Myocyte (in vitro differentiated cells): Measurements from ENCODE around the gene GRID1. TPM values are rescaled to one million over a fixed set of nuclear protein-coding genes. Genes with fewer than 3 reads are reported as not detected.

ENCODE experiments used
- DNase-seq: peaks from one replicate; pipeline ENCODE4 v3.0.0-alpha.2; 2012; ENCODE audit warnings: low read depth
- total RNA-seq: library from RNA; depleted of rRNA; stranded (reverse); fragments of >200 nt; gene quantifications from 2 replicates; pipeline ENCODE4 v1.2.3, GENCODE V29; 2014

Gene GRID1
- total RNA-seq, 1 donor from 2014 or later, result not detected

DNA sequence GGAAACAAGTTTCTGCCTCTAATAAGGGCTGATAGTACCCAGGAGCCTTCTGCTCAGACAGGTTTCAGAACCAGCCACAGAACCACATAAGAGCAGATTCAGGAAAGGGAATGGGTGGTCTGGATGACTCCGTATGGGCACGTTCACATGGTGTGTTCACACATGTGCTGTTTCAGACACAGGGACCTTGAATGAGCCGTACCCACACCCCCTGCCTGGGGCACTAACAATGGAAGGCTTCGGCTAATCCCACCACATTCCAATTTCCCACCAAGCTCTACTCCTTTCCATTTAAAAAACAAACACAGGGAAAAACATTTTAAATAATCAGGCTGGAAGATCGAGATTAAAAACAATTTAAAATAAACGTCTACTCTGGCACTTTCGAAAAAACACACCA is 217.3 kb downstream of the GRID1 start:
- DNase-seq, result no peak

DNA sequence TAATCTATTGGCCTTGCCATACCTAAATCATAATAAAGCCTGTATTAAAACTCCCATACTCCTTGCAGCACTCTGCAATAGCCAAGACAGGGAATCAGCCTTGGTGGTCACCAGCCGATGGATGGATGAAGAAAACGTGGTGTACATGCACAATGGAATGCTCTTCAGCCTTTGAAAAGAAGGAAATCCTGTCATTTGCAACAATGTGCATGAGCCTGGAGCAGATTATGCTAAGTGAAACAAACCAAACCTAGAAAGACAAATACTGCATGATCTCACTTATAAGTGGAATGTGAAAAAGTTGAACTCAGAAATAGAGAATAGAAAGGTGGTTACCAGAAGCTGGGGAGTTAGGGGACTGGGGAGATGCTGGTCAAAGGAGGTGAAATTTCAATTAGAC is 218.5 kb downstream of the GRID1 start:
- DNase-seq, result no peak

DNA sequence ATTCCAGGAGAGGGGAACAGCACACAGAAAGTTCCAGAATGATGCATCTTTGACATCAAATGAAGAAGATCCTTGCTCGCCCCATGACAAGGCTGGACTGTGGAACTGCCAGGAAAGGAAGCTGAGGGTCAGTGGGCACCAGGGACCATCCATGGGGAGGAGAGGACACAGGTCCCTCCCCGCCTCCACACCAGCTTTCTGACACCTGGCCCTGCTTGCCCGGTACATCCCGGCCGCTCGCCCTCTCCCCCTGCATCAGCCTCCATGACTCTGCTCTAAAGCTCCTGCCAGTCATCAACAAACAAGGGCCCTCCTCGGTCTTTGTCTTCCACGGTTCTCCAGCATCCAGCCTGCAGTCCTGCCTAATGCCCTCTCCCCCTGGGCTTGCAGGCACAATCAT is 222.3 kb downstream of the GRID1 start:
- no peak for DNase-seq

DNA sequence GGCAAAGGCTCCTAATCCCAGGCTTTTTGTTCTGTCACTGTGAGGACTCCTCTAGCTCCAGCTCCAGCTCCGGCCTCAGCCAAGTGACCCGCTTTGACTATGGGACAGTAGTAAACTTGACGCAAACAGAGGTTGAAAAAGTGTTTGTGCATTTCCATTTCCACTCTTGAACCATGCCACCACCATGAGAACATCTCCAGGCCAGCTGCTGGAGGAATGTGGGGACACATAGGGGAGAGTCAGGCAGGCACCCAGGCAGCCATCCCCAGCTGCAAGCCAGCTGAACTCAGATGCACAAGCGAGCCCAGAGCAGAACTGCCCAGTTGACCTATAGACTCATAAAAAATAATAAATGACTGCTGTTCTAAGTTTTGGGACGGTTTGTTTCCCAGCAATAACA is 224.7 kb downstream of the GRID1 start:
- no peak for DNase-seq

DNA sequence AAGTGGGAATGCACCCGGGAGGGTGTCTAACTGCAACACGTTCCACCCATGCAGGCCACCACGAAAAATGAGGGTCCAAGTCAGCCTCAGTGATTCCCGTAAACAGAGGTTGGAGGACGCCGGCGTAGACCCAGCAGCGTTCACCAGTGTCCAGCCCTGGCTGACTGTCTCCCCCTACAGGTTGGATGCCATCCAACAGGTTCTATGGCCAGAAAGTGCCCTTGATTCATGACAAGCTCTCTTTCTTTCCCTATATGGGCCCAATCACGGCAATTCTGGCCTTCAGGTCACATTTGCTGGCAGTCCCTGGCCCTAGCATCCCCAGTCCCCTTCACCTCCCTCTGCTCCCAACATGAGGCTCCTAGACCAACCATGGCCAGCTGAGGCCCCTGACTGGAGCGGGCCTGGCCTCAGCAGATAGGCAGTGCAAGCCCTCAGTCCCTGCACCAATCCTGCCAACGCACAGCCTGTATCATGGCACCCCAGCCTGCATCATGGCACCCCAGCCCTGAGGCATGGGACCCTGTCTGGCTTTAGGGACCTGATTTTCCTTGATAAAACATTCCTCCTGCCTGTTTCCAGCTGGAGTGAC is 227.4 kb downstream of the GRID1 start:
- DNase-seq, result no peak

DNA sequence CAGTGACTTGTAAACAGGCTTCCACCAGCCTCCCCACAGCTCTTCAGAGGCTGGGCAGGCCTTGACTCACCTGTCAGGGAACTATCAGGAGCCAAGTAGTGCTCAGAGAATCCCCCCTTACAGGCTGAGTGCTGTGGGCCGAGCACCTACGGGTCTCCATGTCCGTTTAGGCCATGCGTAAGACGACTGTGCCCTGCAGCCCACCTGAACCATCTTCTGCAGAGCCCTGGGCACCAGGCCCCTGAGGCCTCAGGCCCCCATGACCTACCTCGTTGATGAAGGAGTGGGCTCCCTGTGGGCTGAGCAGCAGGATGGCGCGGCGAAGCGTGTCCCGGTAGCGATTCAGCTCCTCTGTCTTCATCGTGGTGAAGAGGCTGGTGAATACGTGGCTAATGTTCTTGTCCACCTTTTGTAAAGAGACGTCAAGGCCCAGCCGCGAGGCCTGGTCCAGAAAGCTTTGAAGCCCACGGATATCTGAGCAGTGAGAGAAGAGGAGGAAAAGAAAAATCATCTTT is 228.0 kb downstream of the GRID1 start:
- DNase-seq, result no peak

DNA sequence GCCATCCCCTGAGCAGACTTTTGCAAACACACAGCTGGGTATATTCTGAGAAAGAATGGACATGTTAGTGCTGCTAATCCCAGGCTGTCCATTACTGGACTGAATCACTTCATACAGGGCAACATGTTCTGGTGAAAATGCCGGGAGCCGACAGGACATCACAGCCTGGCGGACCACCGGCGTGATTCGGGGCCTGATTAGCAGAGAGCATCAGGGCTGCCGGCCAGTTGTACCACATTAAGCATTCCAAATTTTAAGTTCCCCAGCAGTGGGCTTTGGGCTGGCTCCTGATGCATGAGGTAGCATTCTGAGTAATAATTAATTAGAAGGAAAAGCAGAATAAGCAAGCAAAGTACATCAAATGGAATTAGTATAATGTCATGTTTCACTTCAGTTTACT is 229.0 kb downstream of the GRID1 start:
- no peak for DNase-seq

DNA sequence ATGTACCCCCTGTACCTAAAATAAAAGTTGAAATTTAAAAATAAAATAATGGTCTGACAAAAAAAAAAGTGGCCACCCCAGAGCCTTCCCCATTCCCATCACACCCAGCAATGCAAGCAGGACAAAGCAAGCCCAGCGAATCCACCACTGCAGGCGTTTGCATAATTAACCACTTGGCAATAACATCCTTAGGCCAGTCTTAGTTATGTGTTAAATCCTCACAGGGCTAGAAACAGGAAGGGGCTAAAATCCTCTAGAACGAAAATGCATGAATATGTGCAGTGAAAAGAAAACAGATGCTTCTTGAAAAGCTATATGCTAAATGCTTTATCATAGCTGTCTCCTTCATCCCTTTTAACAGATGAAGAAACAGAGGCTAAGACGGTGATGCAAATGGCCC is 229.7 kb downstream of the GRID1 start:
- no peak for DNase-seq

DNA sequence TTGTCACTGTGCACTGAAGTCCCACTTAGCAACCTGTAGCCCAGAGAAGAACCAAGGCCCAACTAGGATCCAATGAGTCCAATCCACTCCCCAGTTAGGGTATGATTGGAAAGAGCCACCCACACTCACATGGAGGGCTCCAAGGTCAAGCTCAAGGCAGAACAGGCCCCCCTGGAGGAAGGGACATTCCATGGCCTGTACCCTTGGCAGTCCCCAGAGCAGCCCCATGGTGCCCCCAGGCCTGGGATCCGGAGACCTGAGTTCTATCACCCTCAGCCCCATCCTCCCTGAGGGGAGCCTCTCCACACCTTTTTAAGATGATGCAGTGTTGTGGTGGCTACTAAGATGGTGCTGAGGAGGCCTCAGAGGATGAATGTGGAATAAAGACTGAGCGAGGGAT is 231.4 kb downstream of the GRID1 start:
- DNase-seq, result no peak

DNA sequence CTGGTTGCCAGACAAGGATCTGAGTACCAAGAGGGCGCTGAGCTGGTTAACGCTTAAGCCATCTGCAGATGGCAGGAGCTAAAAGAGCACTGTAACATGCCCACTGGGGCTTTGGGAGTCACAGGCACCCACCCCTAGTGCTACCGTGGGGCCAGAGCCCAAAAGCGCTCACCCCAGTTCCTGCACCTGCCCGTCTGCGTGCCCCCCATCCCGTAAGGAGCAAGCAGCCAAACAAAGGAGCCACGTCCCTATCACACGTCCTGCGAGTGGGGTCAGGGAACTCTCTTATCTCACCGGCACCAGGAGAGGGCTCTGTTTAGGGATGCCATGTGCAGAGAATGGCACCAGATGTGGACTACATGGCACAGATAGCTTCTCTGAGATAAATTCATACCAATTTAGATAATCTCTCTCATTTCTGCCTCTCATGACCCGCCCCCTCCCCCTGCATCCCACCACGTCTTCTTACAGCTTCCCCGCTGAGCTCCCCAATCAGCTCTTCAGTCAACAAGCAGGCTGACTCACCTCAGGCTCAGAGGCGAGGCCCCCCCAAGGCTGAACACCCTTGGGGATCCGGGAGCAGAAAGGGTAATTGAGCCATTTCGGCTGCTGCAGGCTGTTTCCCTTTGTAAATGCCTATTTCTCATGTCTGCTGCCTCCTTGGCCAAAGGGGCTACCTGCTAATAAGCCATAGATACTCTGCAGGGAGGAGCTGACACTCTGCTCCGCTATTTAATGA is 235.7 kb downstream of the GRID1 start:
- no peak for DNase-seq

DNA sequence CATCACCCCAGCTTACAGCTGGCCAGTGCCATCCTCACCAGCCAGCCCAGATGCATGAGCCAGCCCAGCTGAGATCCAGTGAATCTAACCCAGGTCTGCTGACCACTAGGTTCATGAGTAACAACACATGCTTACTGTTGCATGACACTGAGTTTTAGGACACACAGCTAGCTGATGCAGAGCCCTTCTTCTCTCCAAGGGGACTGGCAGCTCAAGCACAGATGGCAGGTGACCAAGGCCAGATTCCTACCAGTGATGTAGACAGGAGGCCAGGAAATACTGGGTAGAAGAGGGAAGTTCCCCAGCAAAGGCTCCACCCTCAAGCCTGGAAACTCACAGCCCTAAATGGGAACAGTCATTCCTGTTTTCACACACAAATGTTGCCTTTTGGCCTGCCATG is 236.6 kb downstream of the GRID1 start:
- no peak for DNase-seq

DNA sequence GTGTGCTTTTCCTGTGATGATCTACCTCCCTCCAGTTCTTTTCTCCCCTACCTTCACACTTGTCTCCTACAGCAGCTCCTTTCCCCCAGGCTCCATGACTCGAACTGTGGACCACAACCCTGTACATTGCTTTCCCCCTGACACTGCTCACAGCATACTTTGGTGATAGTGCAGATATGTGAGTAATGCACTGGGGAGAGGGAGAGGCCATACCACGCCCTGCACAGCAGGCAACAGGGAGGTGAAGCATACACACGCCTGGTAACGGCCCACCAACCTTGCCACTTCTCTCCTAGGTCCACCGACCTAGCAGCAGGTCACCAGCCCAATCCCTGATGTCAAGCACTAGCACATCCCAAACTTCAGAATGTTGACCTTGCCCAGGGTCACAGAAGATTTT is 238.2 kb downstream of the GRID1 start:
- no peak for DNase-seq

DNA sequence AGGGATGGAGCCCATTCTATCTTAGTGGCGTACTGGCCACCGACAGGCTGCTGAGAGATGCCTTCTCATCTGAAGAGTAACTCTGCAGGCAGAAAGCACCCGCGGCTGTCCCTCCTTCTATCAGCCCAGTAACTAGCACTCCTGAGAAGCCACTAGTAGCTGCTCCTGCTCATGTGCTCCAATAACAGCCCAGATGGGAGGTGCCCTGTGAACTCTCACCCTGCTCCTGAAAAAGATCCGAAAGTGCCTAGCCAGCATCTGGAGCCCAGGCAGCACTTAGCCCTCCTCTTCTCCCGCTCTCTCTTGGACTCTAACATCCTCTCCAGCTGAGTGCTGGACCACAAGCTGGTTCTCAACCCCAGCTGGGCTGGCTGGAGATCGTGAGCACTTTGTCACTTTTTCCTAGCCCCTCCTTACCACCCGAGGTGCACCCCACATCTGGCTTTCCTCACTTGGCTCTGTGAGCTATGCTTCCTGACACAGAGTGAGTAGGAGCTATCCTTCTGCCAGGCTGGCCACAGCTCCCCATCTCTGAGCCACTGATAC is 239.2 kb downstream of the GRID1 start:
- no peak for DNase-seq

DNA sequence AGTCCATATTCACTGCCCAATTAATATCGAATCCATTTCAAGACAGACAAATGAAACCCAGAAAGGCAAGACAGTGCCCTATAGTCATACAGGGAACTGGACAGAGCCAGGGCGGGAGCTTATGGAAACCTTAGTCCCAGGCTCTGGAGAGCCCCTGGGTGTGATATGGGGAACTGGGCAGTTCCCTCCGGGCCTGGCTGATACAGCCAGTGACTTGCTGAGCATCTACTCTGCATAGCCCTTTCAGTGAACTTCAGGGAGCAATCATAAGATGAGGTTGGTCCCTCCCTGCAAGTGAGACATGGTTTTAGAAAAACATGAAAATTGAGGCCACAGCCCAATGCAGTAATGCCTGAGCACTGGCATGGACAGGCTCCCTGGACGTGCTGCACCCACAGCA is 241.9 kb downstream of the GRID1 start:
- no peak for DNase-seq

DNA sequence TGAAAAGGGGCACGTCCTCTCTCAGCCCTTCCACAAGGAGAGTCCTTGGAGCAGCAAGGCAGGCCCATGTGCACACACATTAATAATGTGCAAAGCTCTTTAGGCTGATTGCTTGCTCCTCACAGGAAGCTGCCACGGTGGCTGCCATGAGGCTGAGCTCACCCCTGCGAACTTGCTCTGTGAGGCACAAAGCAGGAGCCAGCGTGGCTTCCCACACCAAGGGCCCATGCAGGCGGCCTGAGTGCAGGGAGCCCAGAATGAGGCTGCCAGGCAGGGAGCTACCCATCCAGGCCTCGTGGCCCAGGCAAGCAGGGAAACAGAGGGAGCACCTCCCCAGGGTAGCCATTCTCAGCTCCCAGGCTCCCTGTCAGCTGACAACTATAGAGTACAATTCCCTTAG is 242.9 kb downstream of the GRID1 start:
- DNase-seq, result no peak

DNA sequence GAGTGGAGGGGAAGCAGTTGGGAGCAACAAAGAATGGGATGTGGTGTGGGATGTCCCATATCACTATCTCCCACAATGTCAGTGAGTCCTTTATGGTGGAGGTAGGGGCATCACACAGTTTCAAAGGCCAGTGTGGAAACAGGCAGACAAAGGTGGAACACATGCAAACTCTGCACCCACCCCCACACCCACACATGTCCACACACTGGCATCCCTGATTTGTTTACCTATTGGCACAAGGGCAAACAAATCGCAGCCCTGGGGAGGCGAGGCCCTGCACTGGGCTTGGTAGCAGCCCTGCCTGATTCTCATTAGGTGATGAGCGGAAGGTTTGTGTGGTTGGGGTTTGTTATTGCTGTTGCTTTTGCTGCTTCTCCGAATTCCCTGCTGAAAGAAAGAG is 243.3 kb downstream of the GRID1 start:
- no peak for DNase-seq

DNA sequence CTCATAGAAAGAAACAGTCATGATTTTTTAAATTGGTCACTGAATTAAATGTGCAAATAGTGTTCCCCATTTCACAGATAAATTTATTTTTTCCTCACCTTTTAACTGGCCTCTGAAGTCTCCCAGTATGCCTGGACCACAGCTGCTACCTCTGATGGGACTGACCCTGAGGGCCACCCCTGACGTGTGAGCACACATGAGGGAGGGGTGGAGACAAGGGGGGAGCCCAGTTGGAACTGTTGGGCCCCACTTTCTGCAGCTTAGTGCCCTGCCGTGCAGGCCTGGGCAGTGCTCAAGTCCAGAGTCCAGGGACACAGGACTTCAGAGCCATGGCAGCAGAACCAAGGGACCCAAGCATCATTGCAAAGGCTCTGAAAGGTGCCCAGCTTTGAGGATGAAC is 243.9 kb downstream of the GRID1 start:
- DNase-seq, result no peak

DNA sequence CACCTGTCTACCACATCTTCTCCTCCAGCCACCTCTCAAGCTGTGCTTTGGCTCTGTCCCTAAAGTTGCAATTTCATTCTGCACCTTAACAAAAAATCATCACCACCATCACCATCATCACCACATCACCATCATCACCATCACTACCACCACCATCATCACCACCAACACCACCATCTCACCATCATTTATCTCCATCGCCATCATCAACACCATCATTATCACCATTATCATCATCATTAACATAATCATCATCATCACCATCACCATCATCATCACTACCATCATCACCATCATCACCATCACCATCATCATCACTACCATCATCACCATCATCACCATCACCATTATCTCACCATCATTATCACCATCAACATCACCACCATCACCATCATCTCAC is 245.4 kb downstream of the GRID1 start:
- no peak for DNase-seq

DNA sequence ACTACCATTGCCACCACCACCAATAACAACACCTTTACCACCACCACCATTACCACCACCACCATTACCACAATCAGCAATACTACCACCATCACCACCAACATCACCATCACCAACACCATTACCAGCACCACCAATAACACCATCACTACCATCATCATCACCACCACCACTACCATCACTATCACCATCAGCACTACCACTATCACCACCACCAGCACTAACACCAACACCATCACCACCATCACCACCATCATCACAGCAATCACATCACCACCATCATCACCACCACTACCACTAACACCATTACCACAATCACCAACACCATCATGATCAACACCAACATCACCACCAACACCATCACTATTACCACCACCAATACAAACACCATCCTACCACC is 249.5 kb downstream of the GRID1 start:
- DNase-seq, result no peak

DNA sequence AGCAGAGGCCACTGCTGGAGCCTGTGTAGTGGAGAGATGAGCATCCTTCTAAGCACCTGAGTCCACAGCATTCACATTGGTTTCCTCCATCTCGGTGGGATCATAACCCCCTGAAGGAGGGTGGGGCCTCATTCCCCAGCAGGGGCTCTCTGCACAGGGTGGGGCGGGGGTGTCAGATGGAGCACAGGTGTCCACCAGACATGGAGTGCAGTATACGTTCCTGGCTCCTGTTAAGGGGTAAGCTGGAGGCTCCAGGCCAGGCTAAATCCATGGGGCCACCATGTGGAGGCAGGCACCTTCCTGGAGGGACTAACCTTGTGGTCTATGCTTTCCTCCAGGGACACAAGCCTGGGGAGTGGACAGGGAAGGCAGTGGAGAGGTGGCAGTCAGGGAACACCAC is 252.6 kb downstream of the GRID1 start:
- no peak for DNase-seq

DNA sequence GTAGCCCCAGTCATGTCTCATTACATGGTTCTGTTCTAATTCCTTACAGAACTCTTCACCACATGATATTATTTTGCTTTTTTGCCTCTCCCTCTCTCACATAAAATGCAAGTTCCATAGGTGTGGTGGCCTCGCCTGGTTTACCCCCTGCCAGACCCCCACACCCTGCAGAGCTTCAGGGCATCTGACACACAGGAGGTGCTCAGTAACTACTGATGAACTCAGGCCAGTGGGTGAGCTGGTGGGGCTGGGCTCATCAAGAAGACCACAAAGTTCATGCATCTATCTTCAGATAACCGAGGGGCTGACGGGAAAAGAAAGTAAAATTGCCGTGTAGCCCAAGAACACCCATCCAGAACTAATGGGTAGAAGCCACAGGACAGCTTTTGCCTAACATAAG is 253.1 kb downstream of the GRID1 start:
- DNase-seq, result no peak

DNA sequence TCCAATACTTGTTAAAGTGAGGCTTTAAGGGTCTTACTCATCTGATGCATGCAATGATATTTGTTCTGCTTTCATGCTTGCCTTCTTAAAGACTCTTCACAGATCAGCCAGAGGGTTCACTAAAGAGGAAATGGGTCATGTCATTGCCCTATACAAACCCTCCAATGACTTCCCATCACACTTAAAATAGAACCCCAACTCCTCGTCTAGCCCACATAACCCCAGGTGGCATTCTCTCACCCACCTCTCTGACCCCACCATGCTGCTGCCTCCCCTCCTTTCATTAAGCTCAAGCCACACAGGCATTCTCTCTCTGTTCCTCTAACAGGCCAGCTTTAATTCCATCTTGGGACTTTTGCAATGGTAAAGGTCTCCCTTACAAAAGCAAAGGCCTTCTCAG is 253.6 kb downstream of the GRID1 start:
- DNase-seq, result no peak
